Measurements from ENCODE around the gene MUC2. TPM values are rescaled to one million over a fixed set of nuclear protein-coding genes. Genes with fewer than 3 reads are reported as not detected.

MUC2 gene
- total and polyA plus RNA-seq, 7 donors, result 2.5 to 248 (median 15.4) TPM; not detected in 1

GRCh38 chr11:1083621-1084551 is 9.2 kb downstream of the MUC2 start:
- peak; percentile 58 for DNase-seq
- H3K4me3 ChIP-seq, result no peak overlapping the region
- intact Hi-C loops (cut with DNase I), result no loop called here
- no peak overlapping the region for H3K27ac ChIP-seq
- H3K36me3 ChIP-seq, result no peaks in the 10 kb centered on the region
- no peaks in the 10 kb centered on the region for H3K9me3 ChIP-seq
- peaks cover 0 to 4% (median 0%) of the 10 kb centered on the region in 3 donors for H3K27me3 ChIP-seq
- WGBS, 2 donors, result 62 to 77% methylated on average over 34 of the region's 34 CpGs
- no peak for TF ChIP-seq POLR2AphosphoS5 (IDR thresholded peaks at IDR 0.05)
- TF ChIP-seq POLR2A (IDR thresholded peaks at IDR 0.05), result no peak
- TF ChIP-seq EP300 (IDR thresholded peaks at IDR 0.05), result no peak
- no peak for TF ChIP-seq CTCF (IDR thresholded peaks at IDR 0.05)
- no peaks in the 10 kb centered on the region for H3K4me1 ChIP-seq

GRCh38 chr11:1084561-1085439 is 10.1 kb downstream of the MUC2 start:
- Histone ChIP-seq H3K27ac (no peak overlapping the region), H3K27me3 (peaks cover 0 to 4% (median 0%) of the 10 kb centered on the region in 3 donors), H3K4me1 (no peaks in the 10 kb centered on the region), H3K4me3 (no peak overlapping the region), H3K9me3 (no peaks in the 10 kb centered on the region), H3K36me3 (no peaks in the 10 kb centered on the region)
- peak; percentile 52 for DNase-seq
- intact Hi-C loops (cut with DNase I), result no loop called here
- WGBS, 2 donors, result 64 to 79% methylated on average over 49 of the region's 49 CpGs
- TF ChIP-seq POLR2A (IDR thresholded peaks at IDR 0.05), result no peak
- no peak for TF ChIP-seq CTCF (IDR thresholded peaks at IDR 0.05)
- TF ChIP-seq POLR2AphosphoS5 (IDR thresholded peaks at IDR 0.05), result no peak
- no peak for TF ChIP-seq EP300 (IDR thresholded peaks at IDR 0.05)

- no peaks in the 10 kb centered on the region for H3K36me3 ChIP-seq
- intact Hi-C loops (cut with DNase I), result no loop called here
- TF ChIP-seq CTCF (IDR thresholded peaks at IDR 0.05) (no peak), POLR2A (IDR thresholded peaks at IDR 0.05) (no peak), EP300 (IDR thresholded peaks at IDR 0.05) (no peak), POLR2AphosphoS5 (IDR thresholded peaks at IDR 0.05) (no peak)
- H3K27ac ChIP-seq, result no peak overlapping the region
- peak; percentile 52 for DNase-seq
- H3K9me3 ChIP-seq, result no peaks in the 10 kb centered on the region
- peaks cover 0 to 4% (median 0%) of the 10 kb centered on the region in 3 donors for H3K27me3 ChIP-seq
- no peaks in the 10 kb centered on the region for H3K4me1 ChIP-seq
- WGBS, 2 donors, result 86 to 89% methylated on average over 26 of the region's 26 CpGs
- no peak overlapping the region for H3K4me3 ChIP-seq
Measured at GRCh38 chr11:1085440-1086170, 10.9 kb downstream of the MUC2 start.

Measured in sigmoid colon (tissue), 7 donors.